Activated CD8-positive, alpha-beta T cell treated with anti-CD3 and anti-CD28 coated beads for 36 hours (primary cell): ENCODE results near the gene ARHGEF26. TPM values are rescaled to one million over a fixed set of nuclear protein-coding genes. Genes with fewer than 3 reads are reported as not detected.

ENCODE experiments used
- ATAC-seq: fragments of 200-7000 bp; cut with Tn5 transposase; one replicate; pipeline ENCODE4 v1.10.0; 2021; ENCODE audit warnings: mild to moderate bottlenecking, moderate library complexity
- CTCF ChIA-PET: fragments of 350-600 bp; sonication (Branson Sonifier 250); formaldehyde crosslinking; loops from one replicate; lab custom pipeline; 2021; ENCODE audit warnings: antibody characterized with exemption; lab: Charles Lee
- POLR2A ChIA-PET: fragments of 350-600 bp; sonication (Branson Sonifier 250); formaldehyde crosslinking; loops from one replicate; lab custom pipeline; 2021; ENCODE audit warnings: antibody characterized with exemption; lab: Charles Lee
- DNase-seq: peaks from one replicate; pipeline ENCODE4 v3.0.0-alpha.2; 2020
- H3K27ac Mint-ChIP-seq: one replicate; pipeline ENCODE4 v1.8.0; 2021; ENCODE audit warnings: mild to moderate bottlenecking, mixed read lengths
- H3K27me3 Mint-ChIP-seq: one replicate; pipeline ENCODE4 v1.8.0; 2021; ENCODE audit warnings: mixed read lengths
- H3K36me3 Mint-ChIP-seq: one replicate; pipeline ENCODE4 v1.8.0; 2021; ENCODE audit warnings: low read depth, mixed read lengths
- H3K4me1 Mint-ChIP-seq: one replicate; pipeline ENCODE4 v1.8.0; 2021; ENCODE audit warnings: low read depth, mixed read lengths
- H3K4me3 Mint-ChIP-seq: one replicate; pipeline ENCODE4 v1.8.0; 2021; ENCODE audit warnings: mild to moderate bottlenecking, moderate library complexity, mixed read lengths
- H3K9me3 Mint-ChIP-seq: one replicate; pipeline ENCODE4 v1.8.0; 2021; ENCODE audit warnings: mixed read lengths
- intact Hi-C: fragments of 100-400 bp; cut with micrococcal nuclease; formaldehyde crosslinking; loops from one replicate; pipeline ENCODE4 v1.10.0; 2022
- total RNA-seq, 2 experiments: library from RNA; stranded (reverse); gene quantifications; one replicate each; pipeline ENCODE4 v1.2.3, GENCODE V29; 2021
- TF ChIP-seq, protein P1 (sequence below): fragments of 200-600 bp; IDR thresholded peaks from one replicate; pipeline ENCODE4 v1.8.0; 2022; ENCODE audit warnings: antibody characterized with exemption, mild to moderate bottlenecking

The ARHGEF26 gene
- total RNA-seq, 2 experiments from 2014 or later: not detected

DNA sequence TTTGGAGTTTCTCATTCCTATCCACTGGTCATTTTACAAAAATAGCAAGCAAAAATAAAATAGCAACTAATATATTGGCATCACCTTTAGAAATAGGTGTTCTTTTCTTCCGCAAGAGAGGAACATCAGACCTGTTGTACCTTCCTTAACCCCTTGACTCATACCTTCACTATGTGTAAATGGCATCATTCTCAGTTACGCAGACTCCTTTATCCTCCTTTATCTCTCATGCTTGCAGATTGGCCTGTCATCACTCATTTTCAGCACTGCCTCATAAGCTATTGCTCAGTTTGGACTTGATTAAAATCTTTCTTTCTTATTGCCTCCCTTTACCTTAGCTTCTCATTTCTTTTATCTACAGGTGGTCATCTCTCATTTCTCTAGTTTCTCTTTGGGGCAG, 21.4 kb downstream of the ARHGEF26 start:
- ChIA-PET POLR2A (no interaction called here), CTCF (no interaction called here)
- H3K27ac Mint-ChIP-seq: no peak overlapping the region
- intact Hi-C loops: no loop called here
- no peak overlapping the region for H3K4me3 Mint-ChIP-seq
- H3K27me3 Mint-ChIP-seq: peaks cover 12% of the 10 kb centered on the region
- H3K36me3 Mint-ChIP-seq: no peaks in the 10 kb centered on the region
- H3K9me3 Mint-ChIP-seq: no peaks in the 10 kb centered on the region
- DNase-seq (no peak), ATAC-seq (no peak)
- H3K4me1 Mint-ChIP-seq: no peaks in the 10 kb centered on the region
- TF ChIP-seq, protein P1, sequence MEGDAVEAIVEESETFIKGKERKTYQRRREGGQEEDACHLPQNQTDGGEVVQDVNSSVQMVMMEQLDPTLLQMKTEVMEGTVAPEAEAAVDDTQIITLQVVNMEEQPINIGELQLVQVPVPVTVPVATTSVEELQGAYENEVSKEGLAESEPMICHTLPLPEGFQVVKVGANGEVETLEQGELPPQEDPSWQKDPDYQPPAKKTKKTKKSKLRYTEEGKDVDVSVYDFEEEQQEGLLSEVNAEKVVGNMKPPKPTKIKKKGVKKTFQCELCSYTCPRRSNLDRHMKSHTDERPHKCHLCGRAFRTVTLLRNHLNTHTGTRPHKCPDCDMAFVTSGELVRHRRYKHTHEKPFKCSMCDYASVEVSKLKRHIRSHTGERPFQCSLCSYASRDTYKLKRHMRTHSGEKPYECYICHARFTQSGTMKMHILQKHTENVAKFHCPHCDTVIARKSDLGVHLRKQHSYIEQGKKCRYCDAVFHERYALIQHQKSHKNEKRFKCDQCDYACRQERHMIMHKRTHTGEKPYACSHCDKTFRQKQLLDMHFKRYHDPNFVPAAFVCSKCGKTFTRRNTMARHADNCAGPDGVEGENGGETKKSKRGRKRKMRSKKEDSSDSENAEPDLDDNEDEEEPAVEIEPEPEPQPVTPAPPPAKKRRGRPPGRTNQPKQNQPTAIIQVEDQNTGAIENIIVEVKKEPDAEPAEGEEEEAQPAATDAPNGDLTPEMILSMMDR: no peak

- H3K4me3 Mint-ChIP-seq: no peak overlapping the region
- ChIA-PET POLR2A (no interaction called here), CTCF (interaction anchor here (0.7 kb wide), 1 partner anchor 109 kb away, joined by 3 read pairs; no protein-coding TSS in a partner anchor)
- ATAC-seq (no peak), DNase-seq (no peak)
- TF ChIP-seq, protein P1: no peak
- intact Hi-C loops: no loop called here
- H3K4me1 Mint-ChIP-seq: no peaks in the 10 kb centered on the region
- no peaks in the 10 kb centered on the region for H3K9me3 Mint-ChIP-seq
- H3K27me3 Mint-ChIP-seq: peaks cover 10% of the 10 kb centered on the region
- H3K36me3 Mint-ChIP-seq: no peaks in the 10 kb centered on the region
- no peak overlapping the region for H3K27ac Mint-ChIP-seq
Observed at GRCh38 chr3:154143873-154144272, 22.7 kb downstream of the ARHGEF26 start.

- Mint-ChIP-seq H3K27me3 (peaks cover 8% of the 10 kb centered on the region), H3K4me1 (no peaks in the 10 kb centered on the region), H3K36me3 (no peaks in the 10 kb centered on the region), H3K27ac (no peak overlapping the region), H3K4me3 (no peak overlapping the region), H3K9me3 (no peaks in the 10 kb centered on the region)
- intact Hi-C loops: no loop called here
- POLR2A ChIA-PET: no interaction called here
- CTCF ChIA-PET: interaction anchor here (0.6 kb wide), 1 partner anchor 109 kb away, joined by 3 read pairs; no protein-coding TSS in a partner anchor
- ATAC-seq: no peak
- no peak for DNase-seq
- TF ChIP-seq, protein P1: no peak
Observed at GRCh38 chr3:154144825-154145465, 23.8 kb downstream of the ARHGEF26 start.

DNA sequence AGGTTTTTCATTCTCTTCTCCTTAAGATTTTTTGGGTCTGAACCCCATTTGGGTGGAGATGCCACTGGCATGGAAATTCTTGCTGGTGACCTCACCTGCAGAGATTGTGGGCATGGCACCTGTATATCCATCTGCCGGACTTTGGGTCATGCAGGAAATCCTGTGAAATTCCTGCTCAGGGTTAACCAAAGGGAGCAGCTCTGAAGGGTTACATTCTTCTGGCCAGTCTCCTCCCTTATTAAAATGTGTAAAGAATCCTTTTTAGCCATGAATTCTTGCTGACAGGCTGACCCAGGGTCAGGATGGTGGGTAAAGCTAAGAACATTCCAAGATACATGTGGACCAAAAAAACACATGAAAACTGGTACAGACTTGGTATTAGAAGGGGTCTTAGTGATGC, 27.4 kb downstream of the ARHGEF26 start:
- POLR2A ChIA-PET: no interaction called here
- ATAC-seq (no peak), DNase-seq (no peak)
- intact Hi-C loops: no loop called here
- CTCF ChIA-PET: no interaction called here
- TF ChIP-seq, protein P1: no peak
- Mint-ChIP-seq H3K9me3 (no peaks in the 10 kb centered on the region), H3K27ac (no peak overlapping the region), H3K36me3 (no peaks in the 10 kb centered on the region), H3K4me1 (no peaks in the 10 kb centered on the region), H3K27me3 (peaks cover 5% of the 10 kb centered on the region), H3K4me3 (no peak overlapping the region)

GRCh38 chr3:154149286-154149685, 28.1 kb downstream of the ARHGEF26 start:
- Mint-ChIP-seq H3K4me3 (no peak overlapping the region), H3K27ac (no peak overlapping the region), H3K27me3 (peaks cover 2% of the 10 kb centered on the region), H3K36me3 (no peaks in the 10 kb centered on the region), H3K9me3 (no peaks in the 10 kb centered on the region), H3K4me1 (no peaks in the 10 kb centered on the region)
- ChIA-PET POLR2A (no interaction called here), CTCF (no interaction called here)
- ATAC-seq (no peak), DNase-seq (no peak)
- TF ChIP-seq, protein P1: no peak
- intact Hi-C loops: no loop called here
